Epithelial cell of esophagus (primary cell): ENCODE results near the gene LIN28B.
"Not testable (repeated sequence)": the region's sequence is repeated elsewhere in the genome, so short reads cannot be mapped to it uniquely, and the experiment has no call there.

ENCODE experiments used
- DNase-seq: peaks from one replicate; pipeline ENCODE4 v3.0.0; 2010; ENCODE audit warnings: low read depth
- H3K4me3 ChIP-seq: 2 replicates; pipeline ENCODE4 v1.5.1; 2011; ENCODE audit warnings: mild to moderate bottlenecking, low read length, control low read depth
- TF ChIP-seq, protein P1 (sequence below): IDR thresholded peaks from 2 replicates; pipeline ENCODE4 v1.5.1; 2011; ENCODE audit warnings: low read depth, mild to moderate bottlenecking, low read length, control low read depth, inconsistent platforms; ENCODE audit not compliant: insufficient read depth; ENCODE audit errors: missing control alignments

Gene LIN28B

DNA sequence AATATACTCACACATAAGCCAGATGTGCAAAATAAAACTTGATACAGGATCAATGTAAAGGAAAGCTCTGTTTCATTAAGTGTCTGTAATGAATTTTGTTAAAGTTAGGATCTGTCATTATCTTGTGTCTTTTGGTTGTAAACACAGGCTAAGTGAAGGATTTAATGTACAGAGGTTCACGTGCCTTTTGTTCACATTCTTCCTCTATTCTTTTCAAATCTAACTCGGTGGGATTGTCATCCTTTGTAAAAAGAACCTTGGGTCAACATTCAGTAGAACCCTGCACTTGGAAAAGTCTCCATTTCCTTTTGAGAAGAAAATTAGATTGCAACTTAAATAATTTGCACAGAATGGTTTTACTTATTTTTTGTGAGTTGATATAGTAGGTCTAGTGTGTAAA, 7.7 kb upstream of the LIN28B start:
- DNase-seq, result no peak
- TF ChIP-seq, protein P1, sequence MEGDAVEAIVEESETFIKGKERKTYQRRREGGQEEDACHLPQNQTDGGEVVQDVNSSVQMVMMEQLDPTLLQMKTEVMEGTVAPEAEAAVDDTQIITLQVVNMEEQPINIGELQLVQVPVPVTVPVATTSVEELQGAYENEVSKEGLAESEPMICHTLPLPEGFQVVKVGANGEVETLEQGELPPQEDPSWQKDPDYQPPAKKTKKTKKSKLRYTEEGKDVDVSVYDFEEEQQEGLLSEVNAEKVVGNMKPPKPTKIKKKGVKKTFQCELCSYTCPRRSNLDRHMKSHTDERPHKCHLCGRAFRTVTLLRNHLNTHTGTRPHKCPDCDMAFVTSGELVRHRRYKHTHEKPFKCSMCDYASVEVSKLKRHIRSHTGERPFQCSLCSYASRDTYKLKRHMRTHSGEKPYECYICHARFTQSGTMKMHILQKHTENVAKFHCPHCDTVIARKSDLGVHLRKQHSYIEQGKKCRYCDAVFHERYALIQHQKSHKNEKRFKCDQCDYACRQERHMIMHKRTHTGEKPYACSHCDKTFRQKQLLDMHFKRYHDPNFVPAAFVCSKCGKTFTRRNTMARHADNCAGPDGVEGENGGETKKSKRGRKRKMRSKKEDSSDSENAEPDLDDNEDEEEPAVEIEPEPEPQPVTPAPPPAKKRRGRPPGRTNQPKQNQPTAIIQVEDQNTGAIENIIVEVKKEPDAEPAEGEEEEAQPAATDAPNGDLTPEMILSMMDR, result no peak
- no peak overlapping the region for H3K4me3 ChIP-seq

DNA sequence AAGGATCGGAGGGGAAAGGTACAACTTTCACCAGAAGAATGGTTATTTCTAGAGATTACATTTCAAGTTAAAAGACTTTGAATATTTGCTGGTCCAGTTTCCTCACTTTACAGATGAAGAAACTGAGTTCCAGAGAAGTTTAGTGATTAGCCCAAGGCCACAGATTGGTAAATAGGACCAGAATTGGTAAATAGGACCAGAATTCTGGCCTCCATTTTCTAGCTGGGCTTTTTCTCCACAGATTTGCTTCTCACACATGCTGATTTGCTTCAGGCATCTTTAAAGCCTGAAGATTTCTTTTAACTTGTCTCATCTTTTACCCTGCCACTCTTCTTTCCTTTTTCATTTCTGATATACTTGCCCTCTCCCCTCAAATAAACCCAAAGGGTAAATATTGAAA, 5.2 kb upstream of the LIN28B start:
- H3K4me3 ChIP-seq, result no peak overlapping the region
- TF ChIP-seq, protein P1, result no peak
- DNase-seq, result no peak

DNA sequence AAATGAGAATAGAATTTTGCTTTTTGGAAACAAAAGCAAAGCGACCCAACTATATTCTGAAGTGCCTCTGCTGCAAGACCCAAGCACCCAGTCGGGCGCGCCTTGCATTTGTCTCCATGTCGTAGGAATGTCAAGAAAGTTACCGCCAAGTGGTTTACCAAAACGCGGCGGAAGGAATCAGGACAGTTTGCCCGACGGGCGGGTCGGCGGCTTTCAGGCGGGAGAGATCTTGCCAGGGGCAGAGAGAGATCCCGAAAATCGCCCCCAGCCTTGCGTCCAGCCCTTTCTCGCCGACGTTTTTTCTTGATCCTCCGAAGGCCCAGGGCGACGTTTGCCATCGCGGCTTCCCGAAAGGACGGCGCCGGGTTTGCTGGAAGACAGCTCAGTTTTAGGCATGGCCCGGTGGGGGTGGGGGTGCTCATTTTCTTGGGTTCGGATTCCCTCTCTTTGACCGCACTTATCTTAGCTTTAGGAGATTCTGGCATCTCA, 4.0 kb upstream of the LIN28B start:
- no peak overlapping the region for H3K4me3 ChIP-seq
- no peak for DNase-seq
- TF ChIP-seq, protein P1, result no peak

DNA sequence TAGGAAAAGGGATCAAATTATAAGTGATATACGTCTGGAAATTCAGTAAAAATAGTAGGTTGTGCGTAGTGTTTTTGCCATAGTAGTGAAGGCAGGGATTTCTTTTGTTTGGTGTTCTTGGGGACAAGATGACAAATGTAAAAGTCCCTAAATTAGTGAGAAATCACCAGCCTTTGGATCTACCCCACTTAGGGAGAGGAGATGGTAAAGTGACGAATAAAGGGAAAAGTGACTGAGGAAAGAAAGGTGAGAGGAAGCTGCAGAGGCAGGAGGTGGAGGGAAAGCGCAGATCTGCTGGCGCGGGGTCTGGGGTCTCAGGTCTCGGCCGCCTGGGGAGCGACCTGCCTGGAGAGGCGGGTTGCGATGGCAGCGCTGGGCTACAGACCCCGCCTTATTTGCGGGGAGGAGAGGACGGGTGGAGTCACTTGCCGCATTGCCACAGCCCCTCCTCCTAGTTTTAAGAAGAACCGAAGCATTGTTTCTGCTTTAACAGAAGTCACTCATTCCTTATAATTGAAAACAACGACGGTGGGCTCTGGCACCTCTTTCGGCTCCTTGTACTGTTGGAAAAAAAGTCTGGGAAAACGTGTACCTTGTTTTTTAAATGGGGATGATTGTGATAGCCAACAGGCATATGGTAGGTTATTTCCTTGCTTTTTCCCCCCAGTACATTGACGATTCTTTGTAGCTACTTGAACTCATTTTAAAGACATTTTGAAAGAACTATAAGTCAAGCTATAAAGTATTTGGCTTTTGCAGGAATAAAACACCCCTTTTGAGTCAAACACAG, 3.3 kb upstream of the LIN28B start:
- not testable (repeated sequence) for DNase-seq, H3K4me3 ChIP-seq

DNA sequence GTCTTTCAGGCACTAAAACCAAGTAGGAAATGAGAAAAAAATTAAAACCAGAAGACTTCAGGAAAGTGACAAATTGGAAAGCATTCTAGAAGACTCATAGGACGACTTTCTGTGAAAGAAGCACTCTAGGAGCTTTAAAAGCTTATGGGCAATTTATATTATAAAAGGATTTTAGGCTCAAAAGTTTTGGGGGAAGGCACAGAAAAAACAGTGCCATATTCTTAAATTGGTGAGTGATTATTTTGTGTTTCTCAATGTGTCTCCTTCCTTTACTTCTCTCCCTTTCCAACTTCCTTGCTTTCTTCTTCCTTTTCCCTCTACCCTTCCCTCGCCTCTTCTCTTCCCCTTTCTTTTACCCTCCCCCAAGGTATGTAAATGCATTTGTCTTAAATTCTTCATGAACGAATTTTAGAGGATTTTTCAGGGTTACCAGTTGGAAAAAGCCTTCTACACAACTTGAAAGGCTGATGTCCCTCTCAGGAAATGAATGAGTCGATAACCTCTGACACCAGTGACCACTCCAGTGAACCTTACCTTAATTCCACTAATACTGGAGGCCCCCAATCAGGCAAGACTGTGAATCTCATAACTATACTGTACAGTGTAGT, 2.6 kb upstream of the LIN28B start:
- no peak for DNase-seq
- no peak overlapping the region for H3K4me3 ChIP-seq
- TF ChIP-seq, protein P1, result no peak

DNA sequence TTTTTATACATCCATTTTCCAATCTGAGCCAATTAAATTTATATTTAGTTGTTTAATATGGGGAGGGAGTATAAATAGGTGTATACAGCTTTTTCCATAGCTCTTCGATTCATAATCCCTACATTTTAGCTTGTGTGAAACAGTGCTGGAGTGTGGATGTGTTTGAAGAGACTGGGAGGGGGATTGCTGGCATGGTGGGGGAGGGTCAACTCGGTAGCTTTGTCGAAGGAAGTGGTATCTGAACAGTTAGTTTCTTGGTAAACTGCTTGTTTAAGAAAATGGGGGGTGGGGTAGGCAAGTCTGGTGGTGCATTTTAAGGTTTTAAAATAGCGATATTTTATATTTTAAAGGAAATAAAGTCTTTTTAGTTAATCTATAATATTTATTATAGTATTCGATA, 1.4 kb upstream of the LIN28B start:
- no peak overlapping the region for H3K4me3 ChIP-seq
- TF ChIP-seq, protein P1, result no peak
- DNase-seq, result no peak

DNA sequence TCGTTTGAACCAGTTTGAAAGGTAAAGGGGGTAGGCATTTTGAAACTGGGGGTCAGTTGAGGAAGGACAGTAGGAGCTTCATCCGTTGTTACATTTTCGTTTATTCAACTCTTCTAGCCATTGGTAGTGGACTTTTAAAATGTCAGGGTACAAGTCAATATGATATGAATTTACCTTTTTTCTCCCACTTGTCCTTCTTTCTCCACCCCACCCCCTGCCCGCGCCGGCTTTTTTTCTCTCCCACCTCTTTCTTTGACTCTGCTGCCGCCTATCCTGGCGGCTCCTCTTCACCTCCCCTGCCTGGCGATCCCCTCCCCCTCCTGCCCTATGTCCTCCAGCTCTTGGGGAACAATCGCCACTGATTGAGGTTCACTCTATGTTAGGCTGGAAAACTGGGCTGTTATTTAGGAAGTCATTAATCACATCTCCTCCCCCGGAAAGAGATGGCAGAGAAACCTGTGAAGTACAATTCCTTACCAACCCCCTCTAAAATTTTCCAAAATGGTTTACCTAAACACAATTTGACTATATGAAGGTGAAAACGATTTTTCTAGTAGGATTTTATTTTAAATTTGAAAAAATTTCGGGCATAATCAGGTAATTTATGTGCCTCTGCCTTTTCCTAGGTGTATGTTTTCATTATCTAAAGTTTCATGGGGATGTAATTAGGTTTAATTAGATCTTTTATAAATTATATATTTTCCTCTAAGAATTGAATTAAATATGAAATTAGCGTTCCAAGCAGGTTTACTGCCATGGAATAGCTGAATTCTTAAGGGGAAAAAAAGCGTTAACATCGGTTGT, 778 bp upstream of the LIN28B start:
- DNase-seq, result no peak
- TF ChIP-seq, protein P1, result no peak
- H3K4me3 ChIP-seq, result no peak overlapping the region
